Measurements from ENCODE around the gene SEC16A.
"Not testable (repeated sequence)": the region's sequence is repeated elsewhere in the genome, so short reads cannot be mapped to it uniquely, and the experiment has no call there.

SEC16A gene

DNA sequence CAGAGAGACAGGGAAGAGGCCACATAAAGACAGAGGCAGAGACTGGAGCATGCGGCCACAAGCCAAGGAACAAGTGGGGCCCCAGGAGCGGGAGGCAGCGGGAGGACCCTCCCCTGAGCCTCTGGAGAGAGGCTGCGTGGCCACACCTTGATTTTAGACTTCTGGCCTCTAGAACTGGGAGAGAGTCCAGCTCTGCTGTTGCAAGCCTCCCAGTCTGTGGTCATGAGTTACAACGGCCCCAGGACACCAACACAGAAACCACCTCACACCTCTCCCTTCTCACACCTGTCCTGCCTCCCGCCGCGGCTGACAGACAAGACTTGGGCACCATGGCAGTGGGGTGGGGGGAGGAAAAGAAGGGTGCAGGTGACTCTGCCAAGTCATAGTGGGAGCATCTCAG, 45.4 kb downstream of the SEC16A start:
- Histone ChIP-seq H3K36me3 (ENCODE audit: insufficient read depth, low read length) (peaks cover 36% of the 10 kb centered on the region), H3K9me3 (ENCODE audit: low read length) (no peaks in the 10 kb centered on the region), H3K4me3 (ENCODE audit: low read length) (peak overlapping the region; percentile 82), H3K4me1 (ENCODE audit: insufficient read depth, low read length) (peaks cover 25% of the 10 kb centered on the region), H3K27me3 (ENCODE audit: insufficient read depth, low read length) (no peaks in the 10 kb centered on the region), H2AFZ (ENCODE audit: low read depth, low read length) (no peak overlapping the region)

DNA sequence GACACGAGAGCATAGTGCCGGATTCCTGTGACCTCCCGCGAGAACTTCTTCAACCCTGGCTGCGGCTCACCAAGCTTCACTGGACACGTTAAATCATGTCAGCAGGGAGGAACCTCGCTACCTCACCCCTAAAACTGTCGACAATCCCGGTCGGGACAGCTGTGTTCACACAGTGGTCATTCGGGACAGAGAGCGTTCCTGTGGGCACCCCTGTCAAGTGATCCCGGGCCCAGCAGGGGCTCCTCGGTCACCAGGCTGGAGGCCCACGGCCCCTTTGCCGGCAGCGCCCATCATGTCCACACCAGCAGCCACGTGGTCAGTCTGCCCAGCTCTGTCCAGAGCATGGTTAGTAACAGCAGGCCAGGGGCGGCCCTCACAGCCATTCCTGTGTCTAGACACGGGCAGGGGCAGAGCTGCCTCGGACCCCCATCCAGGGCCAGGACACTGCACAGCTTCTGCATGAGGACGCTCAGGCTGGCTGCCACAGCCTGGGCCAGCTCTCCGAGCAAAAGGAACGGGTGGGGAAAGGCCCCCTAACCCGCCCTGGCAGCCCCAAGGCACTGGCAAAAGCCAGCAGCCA, 46.7 kb downstream of the SEC16A start:
- Histone ChIP-seq H2AFZ (ENCODE audit: low read depth, low read length) (no peak overlapping the region), H3K4me1 (ENCODE audit: insufficient read depth, low read length) (peaks cover 25% of the 10 kb centered on the region), H3K4me3 (ENCODE audit: low read length) (no peak overlapping the region), H3K36me3 (ENCODE audit: insufficient read depth, low read length) (peaks cover 27% of the 10 kb centered on the region), H3K9me3 (ENCODE audit: low read length) (no peaks in the 10 kb centered on the region), H3K27me3 (ENCODE audit: insufficient read depth, low read length) (no peaks in the 10 kb centered on the region)

DNA sequence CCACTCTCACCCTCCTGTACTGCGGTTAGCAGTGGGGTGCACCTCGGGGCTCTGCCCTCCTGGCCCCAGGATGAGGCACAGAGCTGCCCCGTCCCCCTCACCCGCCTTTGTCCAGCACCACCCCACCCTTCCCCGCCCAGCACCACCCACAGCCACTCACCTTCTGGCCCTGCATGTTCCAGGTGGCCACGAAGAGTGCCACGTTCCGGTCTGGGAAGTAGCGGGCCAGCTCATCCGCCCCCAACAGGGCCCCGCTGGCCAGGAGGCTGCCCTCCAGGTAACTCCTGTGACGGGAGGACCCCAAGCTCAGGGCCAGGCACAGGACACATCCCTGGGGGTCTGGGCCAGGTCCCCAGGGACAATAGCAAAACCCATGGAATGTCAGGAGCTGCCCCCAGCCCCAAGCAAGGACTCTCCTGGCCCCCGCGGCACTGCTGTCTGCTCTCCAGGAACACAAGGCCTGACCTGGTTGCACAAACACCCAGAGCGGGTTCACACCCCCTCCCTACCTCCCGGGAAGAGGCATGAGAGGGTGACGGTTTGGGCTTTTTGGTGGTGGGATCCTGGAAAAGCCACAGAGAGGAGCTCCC, 48.2 kb downstream of the SEC16A start:
- no peak overlapping the region for H2AFZ ChIP-seq (ENCODE audit: low read depth, low read length)
- H3K4me1 ChIP-seq (ENCODE audit: insufficient read depth, low read length), result peaks cover 21% of the 10 kb centered on the region
- H3K27me3 ChIP-seq (ENCODE audit: insufficient read depth, low read length), result no peaks in the 10 kb centered on the region
- no peaks in the 10 kb centered on the region for H3K9me3 ChIP-seq (ENCODE audit: low read length)
- peaks cover 37% of the 10 kb centered on the region for H3K36me3 ChIP-seq (ENCODE audit: insufficient read depth, low read length)
- H3K4me3 ChIP-seq (ENCODE audit: low read length), result no peak overlapping the region

DNA sequence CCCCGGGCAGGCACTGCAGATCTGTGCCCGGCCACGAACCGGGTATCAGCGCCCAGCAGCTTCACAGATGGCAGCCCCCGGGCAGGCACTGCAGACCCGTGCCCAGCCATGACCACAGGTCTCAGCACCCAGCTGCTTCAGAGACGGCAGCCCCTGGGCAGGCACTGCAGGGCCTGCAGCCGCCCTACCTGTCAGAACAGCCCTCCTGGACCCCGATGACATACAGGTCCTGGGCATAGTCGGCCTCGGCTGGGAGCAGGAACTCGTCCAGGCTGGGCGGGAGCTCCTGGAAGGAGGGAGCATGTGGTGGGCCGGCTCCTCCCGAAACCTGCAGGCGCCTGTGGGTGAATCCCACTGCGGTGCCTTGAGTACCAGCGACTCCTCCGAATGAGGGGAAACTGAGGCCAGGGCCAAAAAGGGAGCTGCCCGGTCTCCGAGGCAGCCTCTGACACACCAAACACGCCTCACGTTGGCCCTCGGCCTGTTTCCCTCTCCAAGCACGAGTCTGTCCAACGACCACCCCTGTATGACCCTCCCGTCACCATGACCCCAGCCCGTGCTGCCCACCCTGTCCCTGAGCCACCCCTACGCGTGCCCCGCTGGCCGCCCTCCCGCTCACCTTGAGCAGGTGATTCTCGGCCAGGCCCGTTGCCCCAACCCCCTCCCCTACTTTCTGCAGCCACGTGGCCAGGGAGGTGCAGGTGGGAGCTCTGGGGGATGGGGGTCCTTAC, 48.8 kb downstream of the SEC16A start:
- no peak overlapping the region for H3K4me3 ChIP-seq (ENCODE audit: low read length)
- no peaks in the 10 kb centered on the region for H3K9me3 ChIP-seq (ENCODE audit: low read length)
- no peaks in the 10 kb centered on the region for H3K27me3 ChIP-seq (ENCODE audit: insufficient read depth, low read length)
- H2AFZ ChIP-seq (ENCODE audit: low read depth, low read length), result no peak overlapping the region
- H3K4me1 ChIP-seq (ENCODE audit: insufficient read depth, low read length), result peaks cover 21% of the 10 kb centered on the region
- H3K36me3 ChIP-seq (ENCODE audit: insufficient read depth, low read length), result peaks cover 44% of the 10 kb centered on the region

DNA sequence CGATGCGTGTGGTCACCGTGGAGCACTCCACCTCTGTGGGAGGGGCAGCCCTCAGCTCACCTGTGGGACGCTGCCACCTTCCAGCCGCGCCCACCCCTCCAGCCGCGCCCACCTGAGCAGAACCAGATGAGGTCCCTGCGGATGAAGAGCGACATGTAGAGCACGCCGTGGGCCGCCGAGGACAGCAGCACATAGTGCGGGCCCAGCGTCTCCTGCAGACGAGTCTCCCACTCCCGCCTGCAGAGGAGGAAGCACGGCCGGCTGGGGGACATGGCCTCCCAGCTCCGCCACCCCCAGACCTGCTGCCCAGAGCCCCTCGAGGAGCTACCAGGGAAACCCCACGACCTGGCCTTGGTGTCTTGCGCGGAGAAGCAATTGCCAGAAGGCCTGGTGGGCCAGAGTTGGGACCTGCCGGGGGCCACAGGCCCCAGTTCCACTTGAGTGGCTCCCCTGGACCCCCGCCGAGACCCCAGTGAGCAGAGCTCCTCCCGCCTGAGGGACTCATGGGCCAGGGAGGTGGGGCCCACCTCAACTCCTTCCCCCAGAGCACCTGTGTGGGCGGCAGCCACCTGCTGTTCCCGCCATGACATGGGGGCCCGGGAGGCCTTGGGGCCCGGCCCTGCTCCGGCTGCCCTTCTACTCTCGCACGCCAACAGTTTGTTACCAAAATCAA, 49.7 kb downstream of the SEC16A start:
- no peaks in the 10 kb centered on the region for H3K9me3 ChIP-seq (ENCODE audit: low read length)
- peaks cover 18% of the 10 kb centered on the region for H3K4me1 ChIP-seq (ENCODE audit: insufficient read depth, low read length)
- H3K4me3 ChIP-seq (ENCODE audit: low read length), result no peak overlapping the region
- no peaks in the 10 kb centered on the region for H3K27me3 ChIP-seq (ENCODE audit: insufficient read depth, low read length)
- no peak overlapping the region for H2AFZ ChIP-seq (ENCODE audit: low read depth, low read length)
- H3K36me3 ChIP-seq (ENCODE audit: insufficient read depth, low read length), result peaks cover 48% of the 10 kb centered on the region

DNA sequence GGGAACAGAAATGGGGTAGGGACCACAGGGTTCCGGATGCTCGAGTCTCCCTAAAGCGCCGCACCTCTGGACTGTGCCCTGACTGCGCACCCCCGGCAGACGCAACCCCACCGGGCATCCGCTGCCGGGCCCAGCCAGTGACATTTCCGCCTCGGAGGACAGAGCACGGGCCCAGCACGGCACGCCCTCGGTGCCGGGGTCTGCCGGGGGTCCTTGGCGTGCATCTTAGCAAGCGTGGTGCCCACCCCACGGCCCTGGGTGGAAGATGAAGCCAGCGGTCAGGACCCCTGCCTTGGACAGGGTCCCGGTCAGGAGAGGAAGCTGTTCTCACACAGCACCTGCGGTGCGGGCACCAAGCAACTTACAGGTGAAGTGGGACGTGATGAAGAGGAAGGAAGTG, 50.2 kb downstream of the SEC16A start:
- H2AFZ ChIP-seq (ENCODE audit: low read depth, low read length), result no peak overlapping the region
- peaks cover 12% of the 10 kb centered on the region for H3K4me1 ChIP-seq (ENCODE audit: insufficient read depth, low read length)
- H3K9me3 ChIP-seq (ENCODE audit: low read length), result no peaks in the 10 kb centered on the region
- H3K27me3 ChIP-seq (ENCODE audit: insufficient read depth, low read length), result no peaks in the 10 kb centered on the region
- no peak overlapping the region for H3K4me3 ChIP-seq (ENCODE audit: low read length)
- H3K36me3 ChIP-seq (ENCODE audit: insufficient read depth, low read length), result peaks cover 49% of the 10 kb centered on the region

DNA sequence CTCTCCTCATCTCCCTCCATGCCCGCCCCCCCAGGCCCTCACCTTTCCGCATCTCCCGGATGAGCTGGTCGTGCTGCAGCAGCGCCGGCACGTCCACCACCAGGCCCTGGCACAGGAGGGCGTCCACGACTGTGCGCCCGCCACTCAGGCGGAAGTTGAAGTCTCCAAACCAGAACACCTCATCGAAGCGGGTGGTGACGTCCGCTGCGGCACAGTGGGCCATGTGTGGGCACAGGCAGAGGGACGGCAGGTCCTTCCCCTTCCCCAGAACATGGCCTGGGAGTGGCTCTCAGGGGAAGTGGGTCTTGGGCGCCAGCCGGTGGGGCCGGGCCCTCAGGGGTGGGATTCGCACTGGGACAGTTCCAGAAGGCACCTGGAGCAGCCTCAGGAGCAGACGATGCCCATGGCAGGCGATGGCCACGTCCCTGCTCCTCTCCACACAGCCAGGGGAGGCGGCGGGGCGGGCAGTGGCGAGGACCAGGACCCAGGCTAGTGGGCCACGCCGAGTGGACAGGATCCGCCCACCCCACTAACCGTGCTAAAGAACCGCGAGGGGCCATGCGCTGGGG, 51.0 kb downstream of the SEC16A start:
- Histone ChIP-seq H3K9me3 (ENCODE audit: low read length) (no peaks in the 10 kb centered on the region), H3K36me3 (ENCODE audit: insufficient read depth, low read length) (peaks cover 45% of the 10 kb centered on the region), H3K27me3 (ENCODE audit: insufficient read depth, low read length) (no peaks in the 10 kb centered on the region), H3K4me3 (ENCODE audit: low read length) (no peak overlapping the region), H3K4me1 (ENCODE audit: insufficient read depth, low read length) (peaks cover 5% of the 10 kb centered on the region), H2AFZ (ENCODE audit: low read depth, low read length) (no peak overlapping the region)

DNA sequence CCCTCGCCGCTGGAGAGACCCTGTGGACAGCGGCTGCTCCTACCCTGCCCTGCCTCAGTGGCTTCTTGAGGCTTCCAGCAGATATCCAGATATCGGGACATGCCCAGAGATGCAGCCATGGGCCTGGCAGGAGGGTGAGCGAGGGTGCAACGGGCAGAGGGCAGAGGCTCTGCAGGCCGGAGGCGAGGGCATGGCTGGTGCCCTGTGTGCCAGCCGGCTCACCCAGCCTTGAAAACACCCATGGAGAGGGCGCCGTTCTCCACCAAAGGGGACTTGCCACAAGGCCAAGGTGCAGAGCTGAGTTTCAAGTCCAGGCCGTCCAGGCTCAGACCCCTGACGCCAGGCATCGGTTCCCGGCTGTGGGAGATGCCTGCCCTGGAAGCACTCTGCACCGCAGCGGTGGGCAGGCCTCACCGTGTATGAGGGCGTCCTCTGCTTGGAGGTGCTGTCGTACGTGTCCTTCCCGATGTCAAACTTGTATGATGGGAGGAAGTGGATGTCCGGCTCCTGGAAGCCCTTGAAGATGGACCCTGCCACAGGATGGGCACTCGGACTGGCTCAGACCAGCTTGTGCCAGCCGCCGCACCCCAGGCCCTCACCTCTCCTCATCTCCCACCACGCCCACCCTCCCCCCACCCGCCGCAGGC, 52.1 kb downstream of the SEC16A start:
- no peaks in the 10 kb centered on the region for H3K27me3 ChIP-seq (ENCODE audit: insufficient read depth, low read length)
- no peak overlapping the region for H3K4me3 ChIP-seq (ENCODE audit: low read length)
- H3K36me3 ChIP-seq (ENCODE audit: insufficient read depth, low read length), result peaks cover 35% of the 10 kb centered on the region
- no peak overlapping the region for H2AFZ ChIP-seq (ENCODE audit: low read depth, low read length)
- H3K4me1 ChIP-seq (ENCODE audit: insufficient read depth, low read length), result no peaks in the 10 kb centered on the region
- no peaks in the 10 kb centered on the region for H3K9me3 ChIP-seq (ENCODE audit: low read length)

DNA sequence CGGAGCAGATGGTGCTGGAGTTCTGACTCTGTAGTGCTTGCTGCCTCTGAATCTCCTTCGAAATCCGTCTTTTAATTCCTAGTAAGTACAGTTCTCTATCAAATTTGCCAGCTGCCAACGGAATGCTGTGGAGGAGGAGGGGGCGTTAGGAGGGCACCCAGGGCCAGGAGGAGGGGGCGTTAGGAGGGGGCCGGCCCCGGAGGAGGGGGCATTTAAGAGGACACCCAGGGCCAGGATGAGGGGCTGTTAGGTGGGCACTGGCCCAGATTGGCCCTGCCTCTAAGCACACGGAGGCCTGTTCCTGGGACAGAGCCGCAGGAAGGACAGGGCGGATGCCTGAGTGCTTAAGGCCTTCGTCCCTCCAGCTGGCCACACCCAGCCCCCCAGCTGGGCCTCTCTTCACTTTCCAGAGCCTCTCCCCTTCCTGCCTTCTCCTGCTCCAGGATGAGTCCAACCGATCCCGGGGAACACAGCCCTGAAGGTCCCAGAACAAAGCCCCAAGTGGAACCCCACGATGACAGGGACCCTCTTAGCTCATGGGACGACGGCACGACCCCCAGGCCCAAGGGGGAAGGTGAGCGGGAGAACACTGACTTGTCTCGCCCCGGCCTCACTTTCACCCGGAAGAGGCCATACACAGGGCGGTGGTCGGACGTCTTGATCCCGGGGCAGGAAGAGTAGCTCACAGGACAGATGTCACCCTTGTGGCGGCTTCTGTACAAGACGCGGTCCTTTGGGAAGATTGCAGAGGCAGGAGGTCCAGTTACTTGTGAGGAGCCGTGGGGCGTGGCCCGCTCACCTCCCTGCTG, 53.0 kb downstream of the SEC16A start:
- H3K27me3 ChIP-seq (ENCODE audit: insufficient read depth, low read length), result no peaks in the 10 kb centered on the region
- H3K4me3 ChIP-seq (ENCODE audit: low read length), result no peak overlapping the region
- H2AFZ ChIP-seq (ENCODE audit: low read depth, low read length), result no peak overlapping the region
- H3K9me3 ChIP-seq (ENCODE audit: low read length), result no peaks in the 10 kb centered on the region
- H3K36me3 ChIP-seq (ENCODE audit: insufficient read depth, low read length), result peaks cover 37% of the 10 kb centered on the region
- H3K4me1 ChIP-seq (ENCODE audit: insufficient read depth, low read length), result no peaks in the 10 kb centered on the region

DNA sequence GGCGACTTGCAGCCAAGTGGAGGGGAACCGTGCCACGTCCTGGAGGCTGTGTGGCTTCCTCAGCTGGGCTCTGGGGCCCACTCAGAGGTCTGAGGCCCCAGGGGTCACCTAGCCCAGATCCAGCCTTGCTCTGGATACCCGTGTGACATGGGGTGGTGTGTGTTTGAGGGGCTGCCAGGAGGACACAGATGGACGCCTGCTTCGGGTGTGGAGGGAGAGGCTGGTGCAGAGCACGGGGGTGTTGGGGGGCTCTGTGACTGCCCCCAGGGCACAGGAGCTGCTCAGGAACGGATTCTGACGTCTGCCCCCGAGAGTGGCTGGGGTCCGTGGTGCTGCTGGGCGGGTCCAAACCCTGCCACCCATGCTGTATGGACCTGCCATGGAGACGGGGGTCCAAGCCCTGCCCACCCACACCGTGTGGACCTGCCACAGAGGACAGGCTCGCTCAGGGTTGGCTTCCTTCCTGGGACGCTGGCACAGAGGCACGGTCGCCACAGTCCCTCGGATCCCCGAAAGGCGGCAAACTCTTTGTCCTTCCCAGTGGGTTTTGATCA, 53.7 kb downstream of the SEC16A start:
- Histone ChIP-seq H3K27me3 (ENCODE audit: insufficient read depth, low read length) (no peaks in the 10 kb centered on the region), H2AFZ (ENCODE audit: low read depth, low read length) (no peak overlapping the region), H3K4me3 (ENCODE audit: low read length) (no peak overlapping the region), H3K9me3 (ENCODE audit: low read length) (no peaks in the 10 kb centered on the region), H3K36me3 (ENCODE audit: insufficient read depth, low read length) (peaks cover 44% of the 10 kb centered on the region), H3K4me1 (ENCODE audit: insufficient read depth, low read length) (no peaks in the 10 kb centered on the region)

DNA sequence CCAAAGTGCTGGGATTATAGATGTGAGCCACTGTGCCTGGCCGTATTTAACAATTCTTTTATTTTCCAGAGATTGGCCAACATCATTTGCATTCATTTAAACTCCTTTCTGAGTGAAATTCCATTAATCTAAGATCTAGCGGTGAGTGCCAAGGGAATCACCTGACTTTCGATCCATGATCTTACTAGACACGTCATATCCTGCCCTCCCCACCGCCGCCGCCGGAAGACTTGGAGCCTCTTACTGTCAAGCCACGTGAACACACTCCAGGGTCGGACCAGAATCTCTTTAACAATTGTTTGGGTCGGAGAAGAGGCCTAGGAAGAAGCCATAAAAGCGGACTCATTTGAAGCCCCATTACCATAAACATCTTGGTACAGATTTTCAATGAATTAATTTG, 56.1 kb downstream of the SEC16A start:
- H3K4me3 ChIP-seq (ENCODE audit: low read length), result no peak overlapping the region
- H3K27me3 ChIP-seq (ENCODE audit: insufficient read depth, low read length), result no peaks in the 10 kb centered on the region
- no peaks in the 10 kb centered on the region for H3K4me1 ChIP-seq (ENCODE audit: insufficient read depth, low read length)
- H3K36me3 ChIP-seq (ENCODE audit: insufficient read depth, low read length), result peaks cover 60% of the 10 kb centered on the region
- H3K9me3 ChIP-seq (ENCODE audit: low read length), result no peaks in the 10 kb centered on the region
- no peak overlapping the region for H2AFZ ChIP-seq (ENCODE audit: low read depth, low read length)

DNA sequence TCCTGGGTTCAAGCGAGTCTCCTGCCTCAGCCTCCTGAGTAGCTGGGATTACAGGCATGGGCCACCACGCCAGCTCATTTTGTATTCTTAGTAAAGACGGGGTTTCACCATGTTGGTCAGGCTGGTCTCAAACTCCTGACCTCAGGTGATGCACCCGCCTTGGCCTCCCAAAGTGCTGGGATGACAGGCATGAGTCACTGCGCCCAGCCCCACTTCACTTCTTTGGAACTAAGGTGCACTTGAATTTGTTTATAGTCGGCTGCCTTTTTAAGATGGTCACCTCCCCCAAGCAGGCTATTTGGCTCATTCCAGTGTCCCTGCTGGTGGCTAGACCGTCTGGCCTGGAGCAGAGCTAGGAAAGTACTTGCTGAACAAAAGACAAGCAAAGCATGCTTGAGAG, 57.5 kb downstream of the SEC16A start:
- not testable (repeated sequence) for H3K4me1 ChIP-seq (ENCODE audit: insufficient read depth, low read length); H3K27me3 ChIP-seq (ENCODE audit: insufficient read depth, low read length); H3K4me3 ChIP-seq (ENCODE audit: low read length); H2AFZ ChIP-seq (ENCODE audit: low read depth, low read length); H3K9me3 ChIP-seq (ENCODE audit: low read length)
- peaks cover 66% of the 10 kb centered on the region for H3K36me3 ChIP-seq (ENCODE audit: insufficient read depth, low read length)
